ENCODE data around the gene ACOT11. TPM values are rescaled to one million over a fixed set of nuclear protein-coding genes. Genes with fewer than 3 reads are reported as not detected.

ACOT11 gene
- polyA plus RNA-seq, 1 of the 3 experiments (the other 2 are of a cell fraction): 6.9 TPM

DNA sequence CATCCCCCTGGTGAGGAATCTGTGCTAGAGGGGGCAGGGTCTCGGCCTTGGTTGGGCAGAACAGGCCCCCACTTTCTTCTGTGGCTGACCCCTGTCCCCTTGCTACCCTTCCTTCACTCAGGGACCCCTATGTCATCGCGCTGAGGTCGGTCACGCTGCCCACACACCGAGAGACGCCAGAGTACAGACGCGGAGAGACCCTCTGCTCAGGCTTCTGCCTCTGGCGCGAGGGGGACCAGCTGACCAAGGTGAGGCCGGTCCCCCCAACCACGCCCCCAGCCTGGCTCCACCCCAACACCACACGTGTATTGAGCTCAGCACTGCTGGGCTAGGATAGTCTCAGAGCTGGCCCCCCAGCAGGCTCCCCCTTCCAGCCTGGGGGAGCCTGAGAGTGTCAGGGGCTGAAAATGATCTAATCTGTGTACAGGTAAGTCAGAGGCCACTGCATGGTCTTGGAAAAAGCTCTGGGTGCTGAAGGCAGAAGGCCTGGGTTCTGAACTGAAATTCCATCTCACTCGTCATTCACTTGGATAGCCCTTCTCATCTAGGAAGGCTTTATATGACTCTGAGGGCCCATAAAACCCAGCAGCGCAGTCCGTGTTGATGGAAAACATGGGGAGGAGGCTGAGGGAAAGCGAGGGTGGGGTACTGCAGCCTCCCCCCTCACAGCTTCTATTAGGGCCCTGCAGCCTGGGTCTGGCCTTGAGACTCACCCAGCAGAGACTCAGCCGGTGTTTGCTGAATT is 60.0 kb downstream of the ACOT11 start:
- no peak overlapping the region for H2AFZ ChIP-seq (ENCODE audit: low read depth)
- WGBS (ENCODE audit: low lambda C conversion rate): 95% methylated on average over 12 of the region's 19 CpGs
- CTCF ChIA-PET: interaction anchor here (1.0 kb wide), 1 partner anchor 60 kb away, joined by 3 read pairs; the partner anchor contains the start of gene ACOT11
- no peak overlapping the region for H3K4me2 ChIP-seq
- DNase-seq: no peak
- POLR2A ChIA-PET: no interaction called here
- H3F3A ChIP-seq (replicated peaks; ENCODE audit: insufficient read depth): no peaks in the 10 kb centered on the region
- no peaks in the 10 kb centered on the region for H3K9me3 ChIP-seq
- H3K27me3 ChIP-seq (ENCODE audit: insufficient read depth): no peaks in the 10 kb centered on the region
- H4K20me1 ChIP-seq (ENCODE audit: insufficient read depth): no peaks in the 10 kb centered on the region
- H3K36me3 ChIP-seq (replicated peaks in 1 of 2; ENCODE audit: control insufficient read depth in 1 of 2, insufficient read depth in 2 of 2, low read length in 1 of 2): peaks cover 0 to 15% of the 10 kb centered on the region in 2 experiments
- no peaks in the 10 kb centered on the region for H3K79me2 ChIP-seq (ENCODE audit: insufficient read depth)
- H3K27ac ChIP-seq (ENCODE audit: low read depth in 2 of 2, low read length in 1 of 2): no peak overlapping the region
- H3K9ac ChIP-seq: no peak overlapping the region
- H3K4me3 ChIP-seq (ENCODE audit: low read depth in 2 of 2, low read length in 1 of 2): no peak overlapping the region
- peaks cover 0 to 21% of the 10 kb centered on the region in 2 experiments; a peak in 1 of 4 replicates for H3K4me1 ChIP-seq (ENCODE audit: control insufficient read depth in 1 of 2, insufficient read depth in 2 of 2, low read depth in 1 of 2, low read length in 1 of 2)
- TF ChIP-seq, protein P1, sequence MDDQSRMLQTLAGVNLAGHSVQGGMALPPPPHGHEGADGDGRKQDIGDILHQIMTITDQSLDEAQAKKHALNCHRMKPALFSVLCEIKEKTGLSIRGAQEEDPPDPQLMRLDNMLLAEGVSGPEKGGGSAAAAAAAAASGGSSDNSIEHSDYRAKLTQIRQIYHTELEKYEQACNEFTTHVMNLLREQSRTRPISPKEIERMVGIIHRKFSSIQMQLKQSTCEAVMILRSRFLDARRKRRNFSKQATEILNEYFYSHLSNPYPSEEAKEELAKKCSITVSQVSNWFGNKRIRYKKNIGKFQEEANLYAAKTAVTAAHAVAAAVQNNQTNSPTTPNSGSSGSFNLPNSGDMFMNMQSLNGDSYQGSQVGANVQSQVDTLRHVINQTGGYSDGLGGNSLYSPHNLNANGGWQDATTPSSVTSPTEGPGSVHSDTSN (IDR thresholded peaks at IDR 0.05): no peak
- TF ChIP-seq TCF12 (IDR thresholded peaks at IDR 0.05) (no peak), MEF2A (IDR thresholded peaks at IDR 0.05; ENCODE audit: borderline replicate concordance, low read depth) (no peak), TEAD4 (IDR thresholded peaks at IDR 0.05; ENCODE audit: borderline replicate concordance, insufficient read depth) (no peak), RCOR1 (IDR thresholded peaks at IDR 0.05; ENCODE audit: low read length) (no peak), EP300 (IDR thresholded peaks at IDR 0.05; ENCODE audit: borderline replicate concordance in 1 of 2, low read depth in 1 of 2, low read length in 1 of 2) (no peak), EZH2phosphoT487 (IDR thresholded peaks at IDR 0.05; ENCODE audit: borderline replicate concordance, low read depth) (no peak), YY1 (IDR thresholded peaks at IDR 0.05; ENCODE audit: low read depth) (no peak), JUND (IDR thresholded peaks at IDR 0.05) (no peak), NRF1 (IDR thresholded peaks at IDR 0.05; ENCODE audit: low read depth, low read length) (no peak), RFX5 (IDR thresholded peaks at IDR 0.05; ENCODE audit: low read length) (no peak), NFIC (IDR thresholded peaks at IDR 0.05; ENCODE audit: borderline replicate concordance) (no peak), CHD2 (IDR thresholded peaks at IDR 0.05; ENCODE audit: low read length, partially characterized antibody) (no peak), POLR2AphosphoS5 (IDR thresholded peaks at IDR 0.05; ENCODE audit: low read depth, low read length) (no peak), RAD21 (IDR thresholded peaks at IDR 0.05; ENCODE audit: low read length) (no peak), FOXM1 (IDR thresholded peaks at IDR 0.05; ENCODE audit: low read depth) (no peak)
- TF ChIP-seq, protein P2, sequence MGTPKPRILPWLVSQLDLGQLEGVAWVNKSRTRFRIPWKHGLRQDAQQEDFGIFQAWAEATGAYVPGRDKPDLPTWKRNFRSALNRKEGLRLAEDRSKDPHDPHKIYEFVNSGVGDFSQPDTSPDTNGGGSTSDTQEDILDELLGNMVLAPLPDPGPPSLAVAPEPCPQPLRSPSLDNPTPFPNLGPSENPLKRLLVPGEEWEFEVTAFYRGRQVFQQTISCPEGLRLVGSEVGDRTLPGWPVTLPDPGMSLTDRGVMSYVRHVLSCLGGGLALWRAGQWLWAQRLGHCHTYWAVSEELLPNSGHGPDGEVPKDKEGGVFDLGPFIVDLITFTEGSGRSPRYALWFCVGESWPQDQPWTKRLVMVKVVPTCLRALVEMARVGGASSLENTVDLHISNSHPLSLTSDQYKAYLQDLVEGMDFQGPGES (IDR thresholded peaks at IDR 0.05; ENCODE audit: low read depth, low read length): no peak
- TF ChIP-seq, protein P3, sequence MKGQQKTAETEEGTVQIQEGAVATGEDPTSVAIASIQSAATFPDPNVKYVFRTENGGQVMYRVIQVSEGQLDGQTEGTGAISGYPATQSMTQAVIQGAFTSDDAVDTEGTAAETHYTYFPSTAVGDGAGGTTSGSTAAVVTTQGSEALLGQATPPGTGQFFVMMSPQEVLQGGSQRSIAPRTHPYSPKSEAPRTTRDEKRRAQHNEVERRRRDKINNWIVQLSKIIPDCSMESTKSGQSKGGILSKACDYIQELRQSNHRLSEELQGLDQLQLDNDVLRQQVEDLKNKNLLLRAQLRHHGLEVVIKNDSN (IDR thresholded peaks at IDR 0.05; ENCODE audit: borderline replicate concordance, low read depth): no peak
- TF ChIP-seq, protein P4, sequence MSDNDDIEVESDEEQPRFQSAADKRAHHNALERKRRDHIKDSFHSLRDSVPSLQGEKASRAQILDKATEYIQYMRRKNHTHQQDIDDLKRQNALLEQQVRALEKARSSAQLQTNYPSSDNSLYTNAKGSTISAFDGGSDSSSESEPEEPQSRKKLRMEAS (IDR thresholded peaks at IDR 0.05; ENCODE audit: low read depth): no peak
- TF ChIP-seq, protein P5, sequence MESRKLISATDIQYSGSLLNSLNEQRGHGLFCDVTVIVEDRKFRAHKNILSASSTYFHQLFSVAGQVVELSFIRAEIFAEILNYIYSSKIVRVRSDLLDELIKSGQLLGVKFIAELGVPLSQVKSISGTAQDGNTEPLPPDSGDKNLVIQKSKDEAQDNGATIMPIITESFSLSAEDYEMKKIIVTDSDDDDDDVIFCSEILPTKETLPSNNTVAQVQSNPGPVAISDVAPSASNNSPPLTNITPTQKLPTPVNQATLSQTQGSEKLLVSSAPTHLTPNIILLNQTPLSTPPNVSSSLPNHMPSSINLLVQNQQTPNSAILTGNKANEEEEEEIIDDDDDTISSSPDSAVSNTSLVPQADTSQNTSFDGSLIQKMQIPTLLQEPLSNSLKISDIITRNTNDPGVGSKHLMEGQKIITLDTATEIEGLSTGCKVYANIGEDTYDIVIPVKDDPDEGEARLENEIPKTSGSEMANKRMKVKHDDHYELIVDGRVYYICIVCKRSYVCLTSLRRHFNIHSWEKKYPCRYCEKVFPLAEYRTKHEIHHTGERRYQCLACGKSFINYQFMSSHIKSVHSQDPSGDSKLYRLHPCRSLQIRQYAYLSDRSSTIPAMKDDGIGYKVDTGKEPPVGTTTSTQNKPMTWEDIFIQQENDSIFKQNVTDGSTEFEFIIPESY (IDR thresholded peaks at IDR 0.05; ENCODE audit: borderline replicate concordance, low read depth): no peak
- no peaks in the 10 kb centered on the region for H3K9me2 ChIP-seq
